Fibroblast of skin of right quadriceps (primary cell): Measurements from ENCODE around the gene CARHSP1.
A peak's percentile ranks its signal among the peaks of the same experiment; 100 is the strongest.
"Not testable (repeated sequence)": the region's sequence is repeated elsewhere in the genome, so short reads cannot be mapped to it uniquely, and the experiment has no call there.

Experiments
- DNase-seq: peaks from one replicate; pipeline ENCODE4 v3.0.0-alpha.2; 2013

Gene CARHSP1

DNA sequence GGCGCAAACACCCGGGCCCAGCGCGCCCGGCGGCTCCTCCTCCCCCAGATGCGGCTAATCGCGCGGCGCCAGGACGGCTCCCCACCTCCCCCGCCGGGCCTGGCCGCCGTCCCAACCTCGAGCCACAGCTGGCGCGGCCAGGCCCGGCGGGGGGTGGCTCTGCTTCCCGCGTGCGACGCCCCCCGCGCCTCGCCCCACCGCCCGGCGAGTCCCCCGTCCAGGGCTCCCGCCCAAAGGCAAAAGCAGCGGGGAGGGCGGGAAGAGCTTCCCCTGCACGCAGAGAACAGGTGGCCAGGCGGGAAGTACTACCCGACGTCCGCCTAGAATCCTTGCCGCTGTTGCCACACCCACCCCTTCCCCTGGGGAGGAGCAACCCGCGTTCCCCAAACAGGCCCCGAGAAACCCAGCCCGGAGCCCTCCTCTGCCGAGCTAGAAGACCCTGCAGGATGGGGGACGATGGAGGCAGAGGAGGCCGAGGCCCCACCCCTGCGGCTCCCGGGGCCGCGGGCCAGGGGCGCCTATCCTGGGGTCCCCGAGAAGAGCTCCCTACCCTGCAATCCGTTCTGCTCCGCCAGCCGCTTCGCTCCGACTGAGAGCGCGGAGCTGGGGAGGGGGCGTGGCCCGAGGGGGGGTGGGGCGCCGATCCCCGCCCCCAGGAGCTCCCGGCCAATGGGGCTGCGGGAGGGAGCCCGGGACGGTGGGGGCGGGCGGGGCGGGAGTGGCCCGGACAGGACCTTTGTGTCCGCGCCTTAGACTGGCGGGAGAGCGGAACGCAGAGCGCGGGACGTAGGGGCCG is at the start of gene CARHSP1:
TSS of gene CARHSP1 (minus strand) at position 591 of the 796 bp plus-strand sequence. CDS start 9,678 bp downstream, outside the sequence.
- peak; percentile 91 for DNase-seq

GRCh38 chr16:8917336-8917735 is 48.5 kb upstream of the CARHSP1 start:
- not testable (repeated sequence) for DNase-seq

- DNase-seq: no peak
These were observed 47.9 kb upstream of the CARHSP1 start for GRCh38 chr16:8916541-8917225.

DNA sequence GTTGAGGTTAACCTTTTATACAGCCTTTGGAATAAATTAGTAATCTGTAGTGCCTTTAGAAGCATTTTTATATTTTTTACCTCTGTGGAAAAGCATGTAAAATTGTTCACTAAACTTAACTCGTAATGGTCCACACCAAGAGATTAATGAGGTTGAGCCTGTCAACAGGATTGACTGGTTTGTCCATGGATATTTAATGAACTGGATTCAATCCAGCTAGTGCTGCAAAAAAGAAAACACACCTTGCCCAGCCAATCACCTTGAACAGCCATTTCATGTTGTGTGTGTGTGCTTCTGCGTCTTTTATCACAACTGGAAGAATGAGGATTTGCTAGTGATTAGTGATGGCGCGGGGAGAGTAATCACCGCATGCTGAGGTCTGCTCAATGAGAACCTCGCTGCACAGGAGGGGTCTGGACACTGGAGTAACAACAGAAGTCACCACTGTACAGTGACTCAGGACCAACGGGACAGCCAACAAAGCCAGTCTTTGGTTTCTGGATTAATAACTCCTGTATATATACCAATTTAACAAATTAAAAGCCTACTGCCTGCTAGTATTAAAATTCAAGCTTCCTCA is 47.0 kb upstream of the CARHSP1 start:
- DNase-seq: no peak

- no peak for DNase-seq
These were observed 45.3 kb upstream of the CARHSP1 start for GRCh38 chr16:8914098-8914497.

DNA sequence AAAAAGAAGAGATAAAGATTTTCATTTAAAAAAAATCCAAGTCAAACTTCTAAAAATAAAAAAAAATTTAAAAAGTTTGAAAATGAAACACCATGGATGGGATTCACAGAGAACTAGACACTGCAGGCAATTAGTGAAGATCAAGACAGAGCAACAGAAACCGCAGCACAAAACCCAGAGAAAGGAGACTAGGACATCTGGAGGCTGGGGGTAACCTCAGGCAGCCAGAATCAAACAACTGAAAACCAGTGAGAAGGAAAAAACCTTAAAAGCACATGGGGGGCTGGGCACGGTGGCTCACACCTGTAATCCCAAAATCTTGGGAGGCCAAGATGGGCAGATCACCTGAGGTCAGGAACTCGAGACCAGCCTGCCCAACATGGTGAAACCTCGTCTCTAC is 44.0 kb upstream of the CARHSP1 start:
- no peak for DNase-seq

DNA sequence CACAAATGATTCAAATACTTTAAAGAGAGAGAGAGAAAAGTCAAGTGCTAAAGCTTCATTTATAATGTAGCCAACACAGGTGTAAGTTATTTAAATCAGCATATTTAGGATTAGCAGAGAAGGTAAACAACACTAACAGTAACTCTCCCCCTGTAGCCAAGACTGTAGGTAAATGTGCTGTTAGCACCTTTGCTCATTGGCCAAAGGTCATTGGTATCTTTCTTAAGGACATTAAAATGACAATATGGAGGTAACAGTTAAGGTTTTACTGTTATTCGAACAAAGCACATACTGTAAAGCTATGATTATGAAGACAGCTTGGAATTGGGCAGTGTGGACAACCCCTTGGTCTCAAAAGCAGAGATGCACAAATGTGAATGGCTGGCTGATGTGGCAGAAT is 42.0 kb upstream of the CARHSP1 start:
- no peak for DNase-seq

DNA sequence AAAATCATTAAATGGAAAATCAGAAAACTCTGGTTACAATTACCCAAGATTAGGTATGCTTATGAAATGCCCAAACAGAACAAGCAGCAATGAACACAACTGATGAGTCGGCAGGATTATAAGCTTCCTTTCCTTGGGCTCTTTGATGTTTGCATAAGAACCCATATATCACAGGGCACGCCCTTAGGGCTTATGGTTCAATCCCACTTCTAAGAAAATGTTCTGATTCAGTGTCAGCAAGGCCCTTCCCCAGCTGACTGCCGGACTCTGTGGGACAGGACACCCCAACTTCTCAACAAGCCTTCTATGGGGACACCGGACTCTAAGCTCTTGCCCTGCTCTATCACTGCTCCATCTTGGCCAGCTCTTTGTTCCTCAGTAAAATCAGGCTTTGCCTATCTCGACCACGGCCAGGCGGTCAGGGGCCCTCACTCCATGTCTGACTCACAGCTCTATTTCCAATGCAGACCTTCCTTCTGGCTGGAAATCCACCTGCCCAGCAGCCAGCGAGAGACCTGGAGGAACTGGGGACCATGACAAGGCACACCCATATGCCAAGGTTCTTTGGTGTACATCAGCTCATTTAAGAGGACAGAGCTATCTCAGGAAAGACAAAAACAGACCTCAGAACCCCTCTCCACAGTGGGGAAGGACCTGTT is 40.1 kb upstream of the CARHSP1 start:
- DNase-seq: no peak

DNA sequence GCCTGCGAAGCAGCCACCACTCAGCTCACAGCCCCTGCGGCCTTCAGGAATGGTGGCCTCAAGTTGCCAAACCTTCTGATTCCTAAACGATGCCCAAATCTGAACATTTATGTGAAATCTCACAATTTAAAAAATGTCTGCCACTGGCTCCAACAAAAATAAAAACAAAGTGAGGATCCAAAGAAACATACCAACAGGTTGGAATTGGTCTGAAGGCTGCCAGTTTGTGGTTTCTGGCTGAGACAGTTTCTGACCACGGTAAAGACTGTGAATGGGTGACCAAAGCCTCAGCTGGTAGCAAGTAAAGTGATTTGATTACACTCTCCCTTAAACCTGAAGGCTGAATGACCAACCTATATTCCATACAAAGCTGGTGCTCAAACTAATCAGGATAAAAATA is 38.3 kb upstream of the CARHSP1 start:
- no peak for DNase-seq

DNA sequence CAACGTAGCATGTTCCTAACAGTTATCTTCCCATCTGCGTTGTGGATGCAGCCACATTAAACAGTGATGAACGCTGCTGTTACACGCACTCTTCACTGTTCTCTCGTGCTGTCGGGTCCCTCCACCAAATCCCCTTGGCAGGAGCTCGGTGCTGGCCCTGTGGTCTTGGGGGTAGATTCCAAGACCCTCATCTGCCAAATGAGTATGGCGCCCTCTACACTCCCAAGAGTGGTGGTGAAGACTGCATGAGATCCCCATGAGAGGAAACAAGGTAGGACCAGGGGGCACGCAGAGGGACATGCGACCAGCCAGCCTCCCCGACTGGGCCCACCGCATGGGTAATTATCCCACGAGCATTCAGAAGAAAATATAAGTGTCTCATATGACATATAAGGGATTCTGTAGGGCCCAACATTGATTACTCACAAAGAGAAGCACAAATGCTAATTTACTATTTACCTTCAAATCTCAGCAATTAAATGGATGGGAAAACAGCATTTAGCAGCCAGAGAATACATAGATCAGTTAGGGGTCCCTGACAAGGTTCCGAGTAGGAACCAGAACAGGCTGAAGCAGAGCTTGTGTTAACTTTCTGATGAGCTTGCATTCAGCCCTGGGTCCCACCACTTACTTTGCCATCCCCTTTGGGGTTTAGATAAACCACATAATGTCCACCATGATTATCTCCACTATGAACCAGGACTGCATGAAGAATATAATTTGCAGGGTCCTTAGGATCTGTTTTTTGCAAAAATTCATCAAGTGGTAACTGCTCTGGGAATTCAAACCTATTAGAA is 37.2 kb upstream of the CARHSP1 start:
- no peak for DNase-seq

GRCh38 chr16:8905168-8905762 is 36.5 kb upstream of the CARHSP1 start:
- DNase-seq: peak; percentile 30

- DNase-seq: no peak
These were observed 35.2 kb upstream of the CARHSP1 start for GRCh38 chr16:8904018-8904430.

GRCh38 chr16:8903004-8903403 is 34.2 kb upstream of the CARHSP1 start:
- no peak for DNase-seq

- no peak for DNase-seq
These were observed 32.6 kb upstream of the CARHSP1 start for GRCh38 chr16:8901320-8901861.

GRCh38 chr16:8900343-8900742 is 31.5 kb upstream of the CARHSP1 start:
- no peak for DNase-seq

DNA sequence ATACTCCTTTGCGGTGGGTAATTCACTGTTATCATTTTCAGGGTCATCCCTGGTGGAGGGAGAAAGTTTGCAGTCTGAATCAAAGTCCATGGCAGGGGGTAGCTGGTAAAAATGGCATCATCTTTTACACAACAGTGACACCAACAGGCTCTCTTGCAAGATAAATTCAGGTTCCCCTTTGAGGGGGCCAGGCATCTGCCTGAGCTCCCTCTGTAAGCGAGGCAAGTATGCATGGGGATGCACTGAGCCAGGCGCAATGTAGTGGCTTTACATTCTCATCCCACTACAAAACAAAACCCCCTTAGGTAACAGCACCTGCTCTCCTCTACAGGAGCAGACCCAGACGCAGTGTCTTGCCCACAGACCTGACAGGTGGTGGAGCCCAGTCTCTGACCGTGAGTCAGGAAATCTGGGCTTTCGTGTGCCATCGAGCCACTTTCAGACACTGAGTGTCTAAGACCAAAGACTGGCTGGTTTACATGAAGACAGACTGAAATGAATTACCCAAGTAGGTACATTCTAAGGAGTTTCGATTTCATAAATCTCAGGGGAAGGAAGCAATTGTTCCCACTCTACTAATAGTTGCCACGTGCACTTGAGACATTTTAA is 31.0 kb upstream of the CARHSP1 start:
- no peak for DNase-seq

- no peak for DNase-seq
These were observed 30.0 kb upstream of the CARHSP1 start for GRCh38 chr16:8898660-8899318.

DNA sequence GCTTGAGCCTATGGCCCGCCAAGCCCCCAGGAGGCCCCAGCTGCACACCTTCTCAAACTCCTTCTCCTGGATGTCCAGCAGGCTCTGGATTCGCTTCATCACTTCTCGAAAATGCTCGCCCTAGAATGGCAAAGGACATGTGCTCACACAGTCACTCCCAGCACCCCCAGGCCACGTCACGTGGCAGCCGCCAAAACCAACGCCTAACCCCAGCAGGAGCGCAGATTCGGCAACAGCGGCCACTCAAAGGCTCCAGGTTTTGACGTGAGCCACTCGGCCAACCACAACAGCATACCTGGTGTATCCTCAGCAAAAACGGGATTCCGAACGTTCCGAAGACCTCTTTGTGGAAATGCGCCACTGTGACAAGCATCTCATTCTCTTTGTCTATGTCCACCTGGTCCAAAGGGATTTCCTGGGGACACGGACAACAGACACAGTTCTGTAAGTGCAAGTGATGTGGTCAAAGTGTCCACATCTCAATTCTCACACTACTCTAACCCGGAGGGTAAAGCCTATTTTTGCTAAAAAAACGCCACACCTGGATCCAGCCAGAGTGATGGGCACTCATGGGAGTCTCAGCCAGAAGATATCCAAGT is 26.0 kb upstream of the CARHSP1 start:
- DNase-seq: no peak

- no peak for DNase-seq
These were observed 25.3 kb upstream of the CARHSP1 start for GRCh38 chr16:8893976-8894690.

DNA sequence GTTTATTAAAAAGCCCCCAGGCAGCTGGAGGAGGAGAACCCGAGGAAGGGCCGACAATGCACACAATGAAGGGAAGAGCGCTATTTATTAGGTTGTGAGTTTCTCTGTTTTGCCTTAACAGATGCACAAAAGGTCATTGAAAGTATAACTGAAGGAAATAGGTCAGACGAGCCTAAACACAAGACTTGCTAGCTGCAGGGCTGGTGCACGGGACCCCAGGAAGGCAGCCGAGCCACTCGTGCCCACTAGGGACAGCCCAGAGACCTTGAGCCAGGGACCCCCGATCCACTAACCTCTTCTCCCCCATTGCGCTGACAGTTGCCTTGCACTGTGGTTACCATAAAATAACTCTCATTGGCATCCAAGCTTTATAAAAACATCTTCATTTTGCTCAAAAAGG is 24.6 kb upstream of the CARHSP1 start:
- no peak for DNase-seq
